CD4-positive, alpha-beta T cell treated with Interleukin-1 beta for 1 hour (primary cell): ENCODE measurements around the gene TFIP11.

Experiments
- DNase-seq, 2 donors: peaks; one replicate each; pipeline ENCODE4 v3.0.0-alpha.2; 2020 to 2022

Gene TFIP11

DNA sequence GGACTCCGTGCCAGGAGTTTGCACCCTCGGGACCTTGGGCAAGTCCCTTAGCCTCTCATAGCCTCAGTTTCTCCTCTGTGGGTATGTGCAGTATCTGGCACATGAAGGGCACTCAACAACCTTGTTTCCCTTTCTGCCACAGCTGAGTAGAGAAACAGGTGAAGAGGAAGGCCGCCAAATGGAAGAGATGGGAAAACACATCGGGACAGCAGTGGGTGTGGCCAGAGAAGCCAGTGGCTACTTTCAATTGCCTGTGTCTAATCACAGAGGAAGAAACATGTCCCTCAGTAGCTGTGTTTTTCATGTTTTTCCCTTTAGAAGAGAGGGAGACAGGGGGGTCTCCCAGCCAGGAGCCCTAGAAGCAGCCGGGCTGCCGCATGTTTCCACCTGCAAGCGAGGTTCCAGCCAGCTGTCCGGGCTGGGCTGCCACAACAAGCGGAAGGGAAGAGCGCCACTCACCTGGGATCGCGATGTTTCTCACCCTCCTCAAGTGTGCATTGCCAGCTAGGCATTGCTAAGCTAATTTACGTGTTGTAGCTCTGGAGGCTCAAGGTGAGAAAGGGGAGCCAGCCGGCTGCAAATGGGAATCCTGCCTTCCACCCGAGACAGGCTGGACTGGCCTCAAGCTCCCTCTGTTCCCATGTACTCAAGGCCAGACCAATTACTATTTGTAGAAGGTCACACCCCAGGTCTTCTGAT is 66.5 kb downstream of the TFIP11 start:
- DNase-seq: no peak

GRCh38 chr22:26444777-26445176 is 67.5 kb downstream of the TFIP11 start:
- DNase-seq: no peak

GRCh38 chr22:26443901-26444690 is 68.2 kb downstream of the TFIP11 start:
- DNase-seq: no peak

- DNase-seq: no peak
Observed at GRCh38 chr22:26442086-26442756, 70.1 kb downstream of the TFIP11 start.
